Hepatocyte (in vitro differentiated cells): ENCODE measurements around the gene RNASEL. TPM values are rescaled to one million over a fixed set of nuclear protein-coding genes. Genes with fewer than 3 reads are reported as not detected.

Experiments used
- DNase-seq: peaks from one replicate; pipeline ENCODE4 v3.0.0-alpha.2; 2016; ENCODE audit warnings: low spot score
- H2AFZ ChIP-seq: fragments of 200-600 bp; sonication (generic); 2 replicates; pipeline ENCODE4 v1.6.0; 2016; ENCODE audit warnings: antibody characterized with exemption, mild to moderate bottlenecking
- H3K27ac ChIP-seq: fragments of 200-600 bp; sonication (generic); 2 replicates; pipeline ENCODE4 v1.5.1; 2016; ENCODE audit warnings: mild to moderate bottlenecking
- H3K27me3 ChIP-seq: fragments of 200-600 bp; sonication (generic); 2 replicates; pipeline ENCODE4 v1.6.1; 2016
- H3K36me3 ChIP-seq: fragments of 200-600 bp; sonication (generic); replicated peaks from 2 replicates; pipeline ENCODE4 v1.5.1; 2016; ENCODE audit warnings: low read depth; ENCODE audit not compliant: insufficient read depth
- H3K4me1 ChIP-seq: fragments of 200-600 bp; sonication (generic); 2 replicates; pipeline ENCODE4 v1.5.1; 2016; ENCODE audit warnings: mild to moderate bottlenecking, moderate library complexity; ENCODE audit not compliant: insufficient read depth
- H3K4me2 ChIP-seq: fragments of 200-600 bp; sonication (generic); 2 replicates; pipeline ENCODE4 v1.6.0; 2016
- H3K4me3 ChIP-seq: fragments of 200-600 bp; sonication (generic); 2 replicates; pipeline ENCODE4 v1.5.1; 2016; ENCODE audit warnings: mild to moderate bottlenecking
- H3K79me2 ChIP-seq: fragments of 200-600 bp; sonication (generic); 2 replicates; pipeline ENCODE4 v1.6.0; 2017; ENCODE audit warnings: mild to moderate bottlenecking
- H3K9me2 ChIP-seq: fragments of 200-600 bp; sonication (generic); replicated peaks from 2 replicates; pipeline ENCODE4 v1.6.0; 2017; ENCODE audit warnings: mild to moderate bottlenecking; ENCODE audit not compliant: insufficient read depth
- H3K9me3 ChIP-seq: fragments of 200-600 bp; sonication (generic); 2 replicates; pipeline ENCODE4 v1.5.1; 2016; ENCODE audit warnings: low read depth, mild to moderate bottlenecking
- H4K20me1 ChIP-seq: fragments of 200-600 bp; sonication (generic); 2 replicates; pipeline ENCODE4 v1.6.0; 2016; ENCODE audit warnings: mild to moderate bottlenecking; ENCODE audit not compliant: insufficient read depth, poor library complexity, severe bottlenecking
- EZH2 ChIP-seq: fragments of 200-600 bp; sonication (generic); IDR thresholded peaks from 2 replicates; pipeline ENCODE4 v1.6.1; 2016; ENCODE audit warnings: antibody characterized with exemption, mild to moderate bottlenecking, borderline replicate concordance
- EZH2phosphoT487 ChIP-seq: fragments of 200-600 bp; sonication (generic); IDR thresholded peaks from one replicate; pipeline ENCODE4 v1.6.1; 2018; ENCODE audit warnings: antibody characterized with exemption, mild to moderate bottlenecking, low read depth, moderate library complexity; ENCODE audit not compliant: unreplicated experiment, severe bottlenecking
- WGBS: methylation state at CpG from one replicate; pipeline ENCODE4 v1.1.6; 2016; ENCODE audit warnings: low lambda C conversion rate; ENCODE audit errors: missing lambda C conversion rate; 5-methylcytosine and 5-hydroxymethylcytosine counted together
- polyA plus RNA-seq: library from polyadenylated mRNA; unstranded; fragments of >200 nt; fragmentation: Nextera tagmentation; extraction: Ambion mirVana; gene quantifications from 2 replicates; pipeline ENCODE4 v1.2.1, GENCODE V29; 2016
- total RNA-seq: library from RNA; depleted of rRNA; stranded (reverse); fragments of >200 nt; gene quantifications from 2 replicates; pipeline ENCODE4 v1.2.3, GENCODE V29; 2014
- TF ChIP-seq, protein P1 (sequence below): fragments of 200-600 bp; sonication (generic); IDR thresholded peaks from 2 replicates; pipeline ENCODE4 v1.5.1; 2016; ENCODE audit warnings: antibody characterized with exemption, mild to moderate bottlenecking; ENCODE audit not compliant: poor library complexity

RNASEL gene
- total and polyA plus RNA-seq, 2 experiments from 2014 or later, result 5.3 to 6.8 TPM

DNA sequence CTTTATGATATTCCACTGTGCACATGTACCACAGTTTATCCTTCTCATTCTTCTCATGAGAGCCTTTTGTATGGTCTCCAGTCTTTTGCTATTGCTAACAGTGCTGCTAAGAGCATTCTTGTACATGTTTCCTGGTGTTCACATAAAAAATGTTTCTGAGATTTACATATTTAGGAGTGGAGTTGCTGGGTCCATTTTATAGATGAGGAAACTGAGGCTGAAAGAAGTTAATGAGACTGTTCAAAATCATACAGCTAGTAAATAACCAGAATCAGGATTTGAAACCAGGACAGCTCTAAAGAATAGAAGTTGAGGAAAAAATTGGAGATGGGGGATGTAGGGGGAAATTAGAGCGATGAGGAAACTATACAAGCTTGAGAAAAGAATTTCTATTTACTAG lies 42.9 kb upstream of the RNASEL start:
- Histone ChIP-seq H3K9me2 (no peaks in the 10 kb centered on the region), H4K20me1 (no peaks in the 10 kb centered on the region), H3K4me1 (peaks cover 3% of the 10 kb centered on the region), H3K27me3 (no peaks in the 10 kb centered on the region), H3K9me3 (no peaks in the 10 kb centered on the region), H3K4me2 (no peak overlapping the region), H3K4me3 (no peak overlapping the region), H2AFZ (no peak overlapping the region), H3K27ac (no peak overlapping the region), H3K79me2 (no peaks in the 10 kb centered on the region), H3K36me3 (no peaks in the 10 kb centered on the region)
- no peak for TF ChIP-seq EZH2phosphoT487
- TF ChIP-seq, protein P1, sequence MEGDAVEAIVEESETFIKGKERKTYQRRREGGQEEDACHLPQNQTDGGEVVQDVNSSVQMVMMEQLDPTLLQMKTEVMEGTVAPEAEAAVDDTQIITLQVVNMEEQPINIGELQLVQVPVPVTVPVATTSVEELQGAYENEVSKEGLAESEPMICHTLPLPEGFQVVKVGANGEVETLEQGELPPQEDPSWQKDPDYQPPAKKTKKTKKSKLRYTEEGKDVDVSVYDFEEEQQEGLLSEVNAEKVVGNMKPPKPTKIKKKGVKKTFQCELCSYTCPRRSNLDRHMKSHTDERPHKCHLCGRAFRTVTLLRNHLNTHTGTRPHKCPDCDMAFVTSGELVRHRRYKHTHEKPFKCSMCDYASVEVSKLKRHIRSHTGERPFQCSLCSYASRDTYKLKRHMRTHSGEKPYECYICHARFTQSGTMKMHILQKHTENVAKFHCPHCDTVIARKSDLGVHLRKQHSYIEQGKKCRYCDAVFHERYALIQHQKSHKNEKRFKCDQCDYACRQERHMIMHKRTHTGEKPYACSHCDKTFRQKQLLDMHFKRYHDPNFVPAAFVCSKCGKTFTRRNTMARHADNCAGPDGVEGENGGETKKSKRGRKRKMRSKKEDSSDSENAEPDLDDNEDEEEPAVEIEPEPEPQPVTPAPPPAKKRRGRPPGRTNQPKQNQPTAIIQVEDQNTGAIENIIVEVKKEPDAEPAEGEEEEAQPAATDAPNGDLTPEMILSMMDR, result no peak
- TF ChIP-seq EZH2, result no peak
- WGBS, result 100% methylated on average over 1 of the region's 1 CpG
- DNase-seq, result no peak

DNA sequence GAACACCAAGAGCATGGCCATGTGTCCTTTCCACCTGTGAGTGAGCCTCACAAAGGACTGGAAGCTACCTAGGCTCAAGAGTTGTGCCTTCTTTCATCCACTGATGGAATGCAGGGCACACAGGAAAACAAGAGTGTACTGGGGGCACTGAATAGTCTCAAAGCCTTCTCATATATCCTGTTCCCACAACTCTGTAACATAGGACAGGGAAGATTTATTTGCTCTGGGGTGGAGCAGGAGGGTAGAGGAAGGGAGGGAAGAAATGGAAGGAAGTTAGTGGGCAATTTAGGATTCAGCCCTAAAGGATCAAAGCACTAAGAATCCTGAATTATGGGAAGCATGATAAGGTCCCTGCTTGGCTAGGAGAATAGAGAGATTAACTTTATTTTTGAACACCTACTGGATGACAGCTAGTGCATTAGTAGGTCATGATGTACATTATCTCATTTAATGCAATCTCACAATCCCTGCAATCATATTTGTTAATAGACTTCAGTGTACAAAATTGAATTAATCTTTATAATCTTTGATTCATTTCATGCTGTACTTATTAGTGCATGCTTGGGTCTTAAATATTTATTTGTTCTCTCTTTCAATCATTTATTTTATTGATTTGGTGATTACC lies 42.1 kb upstream of the RNASEL start:
- no peaks in the 10 kb centered on the region for H4K20me1 ChIP-seq
- no peak overlapping the region for H2AFZ ChIP-seq
- no peak for DNase-seq
- H3K4me2 ChIP-seq, result no peak overlapping the region
- H3K27ac ChIP-seq, result no peak overlapping the region
- no peak overlapping the region for H3K4me3 ChIP-seq
- no peaks in the 10 kb centered on the region for H3K79me2 ChIP-seq
- peaks cover 3% of the 10 kb centered on the region for H3K4me1 ChIP-seq
- H3K27me3 ChIP-seq, result no peaks in the 10 kb centered on the region
- no peak for TF ChIP-seq EZH2
- TF ChIP-seq EZH2phosphoT487, result no peak
- TF ChIP-seq, protein P1, result no peak
- H3K9me3 ChIP-seq, result no peaks in the 10 kb centered on the region
- no peaks in the 10 kb centered on the region for H3K36me3 ChIP-seq
- H3K9me2 ChIP-seq, result no peaks in the 10 kb centered on the region

DNA sequence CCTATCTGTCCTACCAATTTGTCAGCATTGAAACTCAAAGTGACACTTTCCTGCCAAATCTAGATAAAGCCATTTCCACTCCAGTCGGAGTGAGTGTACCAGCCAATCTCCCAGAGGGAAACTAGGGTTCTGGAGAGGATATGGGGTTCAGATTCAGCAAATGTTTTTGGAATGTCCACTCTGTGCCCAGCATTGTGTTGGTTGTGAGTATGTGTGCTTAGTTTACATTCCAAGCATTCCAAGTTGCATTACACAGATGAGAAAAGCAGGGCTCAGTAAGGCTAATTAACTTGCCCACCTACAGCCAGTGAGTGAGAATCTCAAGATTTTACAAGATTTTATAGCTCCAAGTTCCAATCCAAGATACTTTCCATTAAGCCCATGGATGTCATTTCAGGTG lies 41.5 kb upstream of the RNASEL start:
- DNase-seq, result no peak
- Histone ChIP-seq H3K9me3 (no peaks in the 10 kb centered on the region), H3K4me1 (peaks cover 3% of the 10 kb centered on the region), H4K20me1 (no peaks in the 10 kb centered on the region), H3K27ac (no peak overlapping the region), H3K4me2 (no peak overlapping the region), H3K4me3 (no peak overlapping the region), H3K27me3 (no peaks in the 10 kb centered on the region), H3K36me3 (no peaks in the 10 kb centered on the region), H3K79me2 (no peaks in the 10 kb centered on the region), H3K9me2 (no peaks in the 10 kb centered on the region), H2AFZ (no peak overlapping the region)
- 79% methylated on average over 1 of the region's 1 CpG for WGBS
- TF ChIP-seq, protein P1, result no peak
- TF ChIP-seq EZH2, result no peak
- no peak for TF ChIP-seq EZH2phosphoT487
